Mesenchymal stem cell (in vitro differentiated cells and primary cell): Measurements from ENCODE around the gene SOCS3.
A peak's percentile ranks its signal among the peaks of the same experiment; 100 is the strongest.

ENCODE experiments used
- DNase-seq: peaks from one replicate; pipeline ENCODE4 v3.0.0-alpha.2; 2013
- H2AFZ ChIP-seq: one replicate; pipeline ENCODE4 v1.6.1; 2013; ENCODE audit warnings: low read depth, mild to moderate bottlenecking, control low read depth, inconsistent platforms, low read length, moderate library complexity
- H2AK5ac ChIP-seq: 2 replicates; pipeline ENCODE4 v1.6.1; 2013; ENCODE audit warnings: low read length, moderate library complexity, mild to moderate bottlenecking, inconsistent platforms; ENCODE audit not compliant: severe bottlenecking
- H2BK120ac ChIP-seq: one replicate; pipeline ENCODE4 v1.6.1; 2013; ENCODE audit warnings: low read depth, mild to moderate bottlenecking, inconsistent platforms, low read length, moderate library complexity
- H2BK12ac ChIP-seq, 2 experiments: one replicate each; pipeline ENCODE4 v1.6.1; 2013; ENCODE audit warnings: inconsistent platforms in 2 of 2, low read length in 2 of 2, mild to moderate bottlenecking in 2 of 2, moderate library complexity in 2 of 2, control low read depth in 1 of 2
- H2BK15ac ChIP-seq: one replicate; pipeline ENCODE4 v1.6.1; 2013; ENCODE audit warnings: mild to moderate bottlenecking, low read depth, inconsistent platforms; ENCODE audit not compliant: poor library complexity, severe bottlenecking
- H2BK5ac ChIP-seq: 2 replicates; pipeline ENCODE4 v1.6.1; 2013; ENCODE audit warnings: low read depth, mild to moderate bottlenecking, low read length, control low read depth, inconsistent platforms; ENCODE audit not compliant: poor library complexity, severe bottlenecking
- H3K14ac ChIP-seq, 2 experiments: one replicate each; pipeline ENCODE4 v1.6.1; 2013; ENCODE audit warnings: inconsistent platforms in 2 of 2, low read length in 2 of 2, control low read depth in 1 of 2, mild to moderate bottlenecking in 1 of 2, moderate library complexity in 1 of 2
- H3K18ac ChIP-seq, 2 experiments: one replicate each; pipeline ENCODE4 v1.6.1; 2013; ENCODE audit warnings: inconsistent platforms in 2 of 2, low read length in 2 of 2, control low read depth in 1 of 2, low read depth in 1 of 2, mild to moderate bottlenecking in 1 of 2
- H3K23ac ChIP-seq, 2 experiments: one replicate each; pipeline ENCODE4 v1.6.1; 2013; ENCODE audit warnings: inconsistent platforms in 2 of 2, low read length in 2 of 2, mild to moderate bottlenecking in 2 of 2, moderate library complexity in 2 of 2, control low read depth in 1 of 2
- H3K27ac ChIP-seq: 2 replicates; pipeline ENCODE4 v1.5.1; 2013; ENCODE audit warnings: mild to moderate bottlenecking, moderate library complexity, low read length, control low read depth, inconsistent platforms; ENCODE audit not compliant: poor library complexity, severe bottlenecking
- H3K27me3 ChIP-seq, 2 experiments: 2 replicates each; pipeline versions ENCODE4 v1.6.1 to v1.7.0; 2013; ENCODE audit warnings: low read length in 2 of 2, mild to moderate bottlenecking in 2 of 2, moderate library complexity in 2 of 2, control low read depth in 1 of 2, inconsistent platforms in 1 of 2; ENCODE audit not compliant: control insufficient read depth in 1 of 2, insufficient read depth in 1 of 2
- H3K36me3 ChIP-seq, 2 experiments: 2 replicates each; pipeline versions ENCODE4 v1.6.1 to v1.7.0; 2013; ENCODE audit warnings: low read length in 2 of 2, control low read depth in 1 of 2, inconsistent platforms in 1 of 2, low read depth in 1 of 2, mild to moderate bottlenecking in 1 of 2; ENCODE audit not compliant: insufficient read depth in 2 of 2, control insufficient read depth in 1 of 2
- H3K4ac ChIP-seq, 2 experiments: one replicate each; pipeline ENCODE4 v1.6.1; 2013; ENCODE audit warnings: inconsistent platforms in 2 of 2, low read length in 2 of 2, mild to moderate bottlenecking in 2 of 2, moderate library complexity in 2 of 2, control low read depth in 1 of 2, low read depth in 1 of 2
- H3K4me1 ChIP-seq: 2 replicates; pipeline ENCODE4 v1.6.1; 2013; ENCODE audit warnings: low read depth, low read length, control low read depth; ENCODE audit not compliant: control insufficient read depth, insufficient read depth
- H3K4me2 ChIP-seq: 2 replicates; pipeline ENCODE4 v1.6.1; 2013; ENCODE audit warnings: low read length, mild to moderate bottlenecking, inconsistent platforms; ENCODE audit not compliant: poor library complexity, severe bottlenecking
- H3K4me3 ChIP-seq, 2 experiments: 2 replicates each; pipeline versions ENCODE4 v1.5.1 to v1.7.0; 2013; ENCODE audit warnings: low read length in 2 of 2, mild to moderate bottlenecking in 2 of 2, control low read depth in 1 of 2, low read depth in 1 of 2; ENCODE audit not compliant: insufficient read depth in 1 of 2
- H3K79me1 ChIP-seq: replicated peaks from 2 replicates; pipeline ENCODE4 v1.6.1; 2013; ENCODE audit warnings: mild to moderate bottlenecking, control low read depth, low read length, inconsistent platforms; ENCODE audit not compliant: poor library complexity, severe bottlenecking
- H3K9ac ChIP-seq: 2 replicates; pipeline ENCODE4 v1.7.0; 2013; ENCODE audit warnings: mild to moderate bottlenecking, low read length, moderate library complexity
- H3K9me3 ChIP-seq: 2 replicates; pipeline ENCODE4 v1.7.0; 2013; ENCODE audit warnings: mild to moderate bottlenecking, low read length; ENCODE audit not compliant: control insufficient read depth
- H4K8ac ChIP-seq: one replicate; pipeline ENCODE4 v1.6.1; 2013; ENCODE audit warnings: inconsistent platforms, mild to moderate bottlenecking, low read length, moderate library complexity
- H4K91ac ChIP-seq: one replicate; pipeline ENCODE4 v1.6.1; 2013; ENCODE audit warnings: mild to moderate bottlenecking, low read length, inconsistent platforms
- WGBS: methylation state at CpG from one replicate; pipeline ENCODE4 v1.1.7; 2013; ENCODE audit warnings: mixed read lengths; 5-methylcytosine and 5-hydroxymethylcytosine counted together

SOCS3 gene

DNA sequence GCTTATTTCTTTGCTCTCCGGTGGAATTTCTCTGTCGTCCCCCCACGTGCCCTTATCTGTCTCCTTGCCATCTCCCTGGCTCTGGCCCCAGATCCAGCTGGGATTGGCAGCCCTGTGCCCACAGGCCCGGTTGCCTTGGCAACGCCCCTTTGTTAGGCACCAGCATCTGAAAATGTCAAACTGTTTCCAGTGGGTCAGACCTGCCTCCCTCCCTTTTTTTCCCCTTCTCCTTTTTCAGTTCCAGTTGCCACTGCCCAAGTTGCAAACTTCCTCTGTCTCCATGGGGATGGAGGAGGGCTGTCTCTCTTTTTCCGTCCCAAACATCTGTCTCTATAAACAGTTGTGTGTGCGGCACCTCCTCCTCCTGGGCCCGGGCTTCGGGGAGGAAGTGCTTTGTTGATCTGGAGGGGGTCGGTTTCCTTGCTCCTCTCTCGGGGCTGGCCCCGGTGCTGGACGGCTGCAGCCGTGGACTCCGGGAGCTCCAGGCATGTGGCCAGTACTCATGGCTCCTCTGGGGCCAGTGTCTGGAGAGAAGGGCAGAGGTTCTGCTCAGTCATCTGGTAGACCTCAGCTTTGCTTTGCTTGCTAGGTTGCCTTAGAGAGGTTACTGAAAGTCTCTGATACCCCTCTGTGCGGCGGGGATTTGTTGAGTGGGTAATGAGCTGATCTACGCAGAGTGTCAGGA lies 35.3 kb downstream of the SOCS3 start:
- WGBS: 21% methylated on average over 17 of the region's 18 CpGs
- Histone ChIP-seq H3K23ac (no peak overlapping the region), H3K27me3 (no peaks in the 10 kb centered on the region), H4K91ac (peak overlapping the region; percentile 96), H2AK5ac (no peak overlapping the region), H3K4me1 (peaks cover 28% of the 10 kb centered on the region), H3K4me3 (peak overlapping the region in 1 of 2 experiments; percentile 64), H3K4me2 (peak overlapping the region; percentile 13), H3K9me3 (no peaks in the 10 kb centered on the region), H3K18ac (peak overlapping the region; percentile 94 to 96), H3K36me3 (no peaks in the 10 kb centered on the region), H2BK12ac (peak overlapping the region; percentile 87 to 100), H3K9ac (peak overlapping the region; percentile 89), H4K8ac (peak overlapping the region; percentile 82), H3K4ac (peak overlapping the region; percentile 88 to 95), H3K14ac (peak overlapping the region in 1 of 2 experiments; percentile 66), H2BK5ac (no peak overlapping the region), H2AFZ (peak overlapping the region; percentile 36), H3K79me1 (no peaks in the 10 kb centered on the region), H2BK120ac (peak overlapping the region; percentile 96), H3K27ac (peak overlapping the region; percentile 12), H2BK15ac (peak overlapping the region; percentile 4)
- peak; percentile 98 for DNase-seq

DNA sequence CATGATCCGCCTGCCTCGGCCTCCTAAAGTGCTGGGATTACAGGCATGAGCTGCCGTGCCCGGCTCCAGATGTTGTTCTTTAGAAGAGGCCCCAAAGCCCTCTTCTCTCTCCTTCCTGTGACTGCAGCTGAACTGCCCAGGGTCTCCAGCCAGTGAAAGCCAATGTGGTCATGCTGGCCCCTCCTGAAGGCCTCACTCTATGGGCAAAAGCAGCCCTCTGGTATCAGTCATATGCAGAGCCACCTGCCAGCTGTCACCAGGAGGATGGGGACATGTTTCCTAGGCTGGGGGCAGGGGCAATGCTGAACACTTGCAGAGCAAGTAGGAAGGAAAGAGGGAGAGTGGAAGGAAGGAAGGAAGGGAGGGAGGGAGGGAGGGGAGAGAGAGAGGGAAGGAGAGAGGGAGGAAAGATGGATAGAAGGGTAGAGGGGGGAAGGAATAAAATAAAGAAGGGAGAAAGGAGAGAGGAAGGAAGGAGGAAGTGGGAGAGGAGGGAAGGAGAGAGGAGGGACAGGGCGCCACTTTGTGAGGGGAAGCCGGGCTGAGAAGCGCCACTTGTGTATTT lies 36.0 kb downstream of the SOCS3 start:
- Histone ChIP-seq H3K79me1 (no peaks in the 10 kb centered on the region), H4K91ac (peak overlapping the region; percentile 96), H2AFZ (peak overlapping the region; percentile 54), H3K4ac (peak overlapping the region; percentile 77 to 92), H3K23ac (no peak overlapping the region), H3K18ac (peak overlapping the region; percentile 87 to 96), H2BK12ac (peak overlapping the region; percentile 87), H3K9ac (peak overlapping the region; percentile 89), H3K9me3 (no peaks in the 10 kb centered on the region), H2BK120ac (peak overlapping the region; percentile 96), H3K4me1 (peaks cover 24% of the 10 kb centered on the region), H4K8ac (peak overlapping the region; percentile 82), H2BK5ac (no peak overlapping the region), H3K4me3 (peak overlapping the region in 1 of 2 experiments; percentile 64), H3K14ac (peak overlapping the region in 1 of 2 experiments; percentile 48), H2BK15ac (no peak overlapping the region), H3K27me3 (no peaks in the 10 kb centered on the region), H3K36me3 (no peaks in the 10 kb centered on the region), H3K27ac (no peak overlapping the region), H2AK5ac (no peak overlapping the region), H3K4me2 (no peak overlapping the region)
- 46% methylated on average over 7 of the region's 7 CpGs for WGBS
- DNase-seq: peak; percentile 45

DNA sequence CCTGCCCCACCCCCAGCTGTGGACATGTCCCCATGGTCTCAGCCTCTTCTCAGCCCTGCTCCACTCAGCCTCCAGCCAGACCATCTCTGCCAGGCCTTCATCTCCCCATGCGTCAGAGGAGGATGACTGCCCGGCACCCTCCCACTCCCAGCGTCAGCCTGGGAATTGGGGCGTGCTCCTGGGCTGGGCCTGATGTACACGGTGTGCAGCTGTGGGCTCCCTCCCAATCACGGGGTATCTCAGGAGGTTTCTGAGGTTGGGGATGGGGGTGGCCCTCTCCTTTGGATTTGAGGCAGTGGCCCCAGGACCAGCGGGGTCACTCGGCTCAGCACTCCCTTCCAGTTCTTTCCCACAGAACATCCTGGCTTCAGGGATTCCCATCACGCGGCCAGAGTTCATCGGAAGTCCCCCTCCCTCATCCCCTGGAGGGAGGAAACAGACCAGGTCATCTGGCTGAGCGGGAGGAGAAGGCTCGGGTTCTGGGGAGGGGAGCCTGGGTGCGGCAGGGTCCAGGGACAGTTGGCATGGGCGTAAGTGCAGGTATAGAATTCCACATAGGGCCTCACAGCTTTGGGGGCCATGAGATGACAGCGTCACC lies 36.9 kb downstream of the SOCS3 start:
- H2BK120ac ChIP-seq: peak overlapping the region; percentile 85
- peak overlapping the region; percentile 94 for H4K8ac ChIP-seq
- peak overlapping the region; percentile 66 for H2BK15ac ChIP-seq
- peak overlapping the region in 1 of 2 experiments; percentile 84 for H3K14ac ChIP-seq
- no peaks in the 10 kb centered on the region for H3K27me3 ChIP-seq
- peak overlapping the region; percentile 90 to 99 for H2BK12ac ChIP-seq
- H3K18ac ChIP-seq: peak overlapping the region; percentile 89 to 90
- DNase-seq: no peak
- WGBS: 86% methylated on average over 13 of the region's 16 CpGs
- peak overlapping the region; percentile 89 for H3K9ac ChIP-seq
- H3K9me3 ChIP-seq: no peaks in the 10 kb centered on the region
- H3K79me1 ChIP-seq: no peaks in the 10 kb centered on the region
- peak overlapping the region; percentile 75 to 95 for H3K4ac ChIP-seq
- H3K4me2 ChIP-seq: no peak overlapping the region
- H3K27ac ChIP-seq: no peak overlapping the region
- H2BK5ac ChIP-seq: no peak overlapping the region
- peak overlapping the region; percentile 52 for H2AK5ac ChIP-seq
- H3K23ac ChIP-seq: no peak overlapping the region
- peaks cover 26% of the 10 kb centered on the region for H3K4me1 ChIP-seq
- peak overlapping the region in 1 of 2 experiments; percentile 58 for H3K4me3 ChIP-seq
- peak overlapping the region; percentile 96 for H4K91ac ChIP-seq
- no peak overlapping the region for H2AFZ ChIP-seq
- H3K36me3 ChIP-seq: no peaks in the 10 kb centered on the region

DNA sequence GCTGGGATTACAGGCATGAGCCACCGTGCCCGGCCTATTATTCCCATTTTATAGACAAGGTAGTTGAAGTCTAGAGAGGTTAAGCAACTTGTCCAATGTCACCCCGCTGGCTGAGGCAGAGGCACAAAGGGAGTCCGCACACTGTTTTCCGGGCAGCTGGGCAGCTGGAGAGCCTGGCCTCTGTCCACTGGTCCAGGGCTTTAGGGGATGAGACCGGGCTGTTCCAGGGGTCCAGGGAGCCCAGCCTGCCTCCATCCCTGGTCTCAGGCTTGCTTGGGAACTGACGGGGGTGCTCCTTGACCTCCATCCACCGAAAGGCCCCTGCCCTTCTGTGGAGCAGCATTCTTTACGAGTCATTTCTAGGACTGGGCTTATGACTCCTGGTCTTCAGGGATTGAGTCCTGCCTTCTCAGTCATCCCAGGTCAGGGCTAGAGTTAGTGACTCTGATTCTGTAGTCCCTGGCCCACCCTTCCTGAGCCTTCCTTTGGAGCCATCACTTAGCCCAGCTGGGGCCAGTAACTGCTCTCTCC lies 37.5 kb downstream of the SOCS3 start:
- Histone ChIP-seq H3K79me1 (no peaks in the 10 kb centered on the region), H4K91ac (peak overlapping the region; percentile 96), H3K36me3 (no peaks in the 10 kb centered on the region), H2BK12ac (peak overlapping the region; percentile 91 to 99), H3K14ac (peak overlapping the region in 1 of 2 experiments; percentile 91), H3K4me3 (peak overlapping the region in 1 of 2 experiments; percentile 58), H3K4me1 (peaks cover 31% of the 10 kb centered on the region), H3K9me3 (no peaks in the 10 kb centered on the region), H2BK5ac (no peak overlapping the region), H3K23ac (no peak overlapping the region), H2BK120ac (peak overlapping the region; percentile 85), H3K27me3 (no peaks in the 10 kb centered on the region), H4K8ac (peak overlapping the region; percentile 94), H2AK5ac (peak overlapping the region; percentile 52), H3K18ac (peak overlapping the region; percentile 90), H2AFZ (peak overlapping the region; percentile 16), H3K4ac (peak overlapping the region; percentile 75 to 95), H2BK15ac (peak overlapping the region; percentile 66), H3K9ac (peak overlapping the region; percentile 89), H3K27ac (no peak overlapping the region), H3K4me2 (no peak overlapping the region)
- peak; percentile 56 for DNase-seq
- WGBS: 75% methylated on average over 9 of the region's 9 CpGs
